K562 (cell line): Measurements from ENCODE around the gene MCTS1. TPM values are rescaled to one million over a fixed set of nuclear protein-coding genes. Genes with fewer than 3 reads are reported as not detected.

Experiments used
- EGR1 ChIP-seq: fragments of 450-650 bp; conservative IDR thresholded peaks from 2 replicates; pipeline ENCODE4 v1.6.1; 2017; ENCODE audit warnings: mild to moderate bottlenecking
- GABPB1 ChIP-seq: sonication (generic); formaldehyde crosslinking; IDR thresholded peaks from 2 replicates; pipeline ENCODE4 v1.8.0; 2022; ENCODE audit warnings: mild to moderate bottlenecking, missing genetic modification reagents
- KLF13 ChIP-seq: fragments of 450-650 bp; IDR thresholded peaks from 2 replicates; pipeline ENCODE4 v1.6.1; 2016; ENCODE audit warnings: missing genetic modification characterization, low read depth, mild to moderate bottlenecking, missing compliant biosample characterization, moderate library complexity, borderline replicate concordance
- LCOR ChIP-seq: sonication (generic); formaldehyde crosslinking; IDR thresholded peaks from 2 replicates; pipeline ENCODE4 v1.8.0; 2022; ENCODE audit warnings: mild to moderate bottlenecking, missing genetic modification reagents
- MITF ChIP-seq: IDR thresholded peaks from 2 replicates; pipeline ENCODE4 v1.6.1; 2014; ENCODE audit warnings: antibody characterized with exemption
- NR2C2 ChIP-seq, 2 experiments: fragments of 200-800 bp in 1 of 2; sonication (Bioruptor generic) in 1 of 2; sonication (generic) in 1 of 2; formaldehyde crosslinking in 1 of 2; IDR thresholded peaks; 2 replicates each; pipeline versions ENCODE4 v1.6.1 to v1.8.0; 2016 to 2022; ENCODE audit warnings: mild to moderate bottlenecking in 1 of 2, missing compliant biosample characterization in 1 of 2, missing genetic modification characterization in 1 of 2, missing genetic modification reagents in 1 of 2
- PHF8 ChIP-seq: fragments of 200-600 bp; sonication (generic); IDR thresholded peaks from 2 replicates; pipeline ENCODE4 v1.6.1; 2012; ENCODE audit warnings: mixed run types, mild to moderate bottlenecking, inconsistent platforms, low read length, moderate library complexity, borderline replicate concordance
- PML ChIP-seq: IDR thresholded peaks from 2 replicates; pipeline ENCODE4 v1.6.1; 2012; ENCODE audit warnings: low read length, inconsistent platforms
- POLR2A ChIP-seq: fragments of 450-650 bp; conservative IDR thresholded peaks from 2 replicates; pipeline ENCODE4 v1.6.1; 2016
- POLR2AphosphoS5 ChIP-seq: IDR thresholded peaks from 2 replicates; pipeline ENCODE4 v1.6.1; 2011; ENCODE audit warnings: mild to moderate bottlenecking, low read depth, low read length, moderate library complexity; ENCODE audit not compliant: control insufficient read depth, insufficient read depth
- POLR2H ChIP-seq: IDR thresholded peaks from 2 replicates; pipeline ENCODE4 v1.6.1; 2016; ENCODE audit warnings: missing genetic modification characterization, low read depth, mild to moderate bottlenecking, control low read depth, missing compliant biosample characterization, moderate library complexity
- RBM22 ChIP-seq: fragments of 200-400 bp; formaldehyde crosslinking; IDR thresholded peaks from 2 replicates; pipeline ENCODE4 v1.6.1; 2018; ENCODE audit warnings: low read length, low read depth; ENCODE audit not compliant: poor library complexity, severe bottlenecking
- SAFB2 ChIP-seq: fragments of 200-400 bp; formaldehyde crosslinking; IDR thresholded peaks from 2 replicates; pipeline ENCODE4 v1.6.1; 2018; ENCODE audit warnings: borderline replicate concordance, low read length, low read depth, moderate library complexity; ENCODE audit not compliant: severe bottlenecking
- SETDB1 ChIP-seq: IDR thresholded peaks from one replicate; pipeline ENCODE4 v1.6.1; 2012; ENCODE audit warnings: low read length, control low read depth, inconsistent platforms
- SP2 ChIP-seq: IDR thresholded peaks from 2 replicates; pipeline ENCODE4 v1.6.1; 2011; ENCODE audit warnings: mild to moderate bottlenecking, low read depth, low read length, moderate library complexity; ENCODE audit not compliant: poor library complexity, severe bottlenecking; ENCODE audit errors: extremely low read depth
- SRSF3 ChIP-seq: fragments of 200-400 bp; formaldehyde crosslinking; IDR thresholded peaks from 2 replicates; pipeline ENCODE4 v1.6.1; 2016; ENCODE audit warnings: mild to moderate bottlenecking, low read length, moderate library complexity; ENCODE audit not compliant: insufficient read depth
- TBP ChIP-seq: optimal IDR thresholded peaks from 2 replicates; pipeline ENCODE3; 2011; ENCODE audit warnings: low read depth, low read length, improper control_type of control experiment
- TCF7L2 ChIP-seq: fragments of 150-350 bp; IDR thresholded peaks from 2 replicates; pipeline ENCODE4 v1.6.1; 2016; ENCODE audit warnings: low read depth, mild to moderate bottlenecking, low read length, moderate library complexity
- TFAP4 ChIP-seq: sonication (generic); formaldehyde crosslinking; IDR thresholded peaks from 2 replicates; pipeline ENCODE4 v1.8.0; 2022; ENCODE audit warnings: missing genetic modification reagents, mild to moderate bottlenecking, moderate library complexity, borderline replicate concordance
- polyA plus RNA-seq, 8 experiments: library from polyadenylated mRNA; depleted of rRNA in 4 of 8; stranded (reverse) in 5 of 8; unstranded in 3 of 8; fragments of >200 nt; fragmentation: Nextera tagmentation in 2 of 8; fragmentation: Illumina TruSeq in 1 of 8; extraction: Ambion mirVana in 2 of 8; extraction: Trizol in 1 of 8; gene quantifications; 2 replicates each; pipeline versions ENCODE4 v1.2.1 to v1.2.3, GENCODE V29; 2011 to 2014; ENCODE audit warnings: inconsistent platforms in 1 of 8, missing spikeins in 1 of 8
- total RNA-seq, 7 experiments: library from RNA; depleted of rRNA in 6 of 7; stranded (reverse); fragments of >200 nt in 6 of 7; fragmentation: Illumina TruSeq in 2 of 7; extraction: Trizol in 2 of 7; gene quantifications; 2 replicates each; pipeline versions ENCODE4 v1.2.1 to v1.2.3, GENCODE V29; 2011 to 2021; ENCODE audit warnings: low replicate concordance in 1 of 7
- TF ChIP-seq, protein P1 (sequence below): fragments of 450-650 bp; IDR thresholded peaks from 2 replicates; pipeline ENCODE4 v1.6.1; 2016
- TF ChIP-seq, protein P2 (sequence below): conservative IDR thresholded peaks from 2 replicates; pipeline ENCODE4 v1.6.1; 2011; ENCODE audit warnings: low read depth, mild to moderate bottlenecking, low read length; ENCODE audit not compliant: control insufficient read depth

The MCTS1 gene
- total and polyA plus RNA-seq, 9 of the 15 experiments (the other 6 are each of a cell fraction or from before 2014, with no cell fraction given), result 65.3 to 300 (median 152) TPM

GRCh38 chrX:120560842-120561633 is 42.9 kb upstream of the MCTS1 start, which contains the start of gene CUL4B (continued):
- TF ChIP-seq, protein P1, sequence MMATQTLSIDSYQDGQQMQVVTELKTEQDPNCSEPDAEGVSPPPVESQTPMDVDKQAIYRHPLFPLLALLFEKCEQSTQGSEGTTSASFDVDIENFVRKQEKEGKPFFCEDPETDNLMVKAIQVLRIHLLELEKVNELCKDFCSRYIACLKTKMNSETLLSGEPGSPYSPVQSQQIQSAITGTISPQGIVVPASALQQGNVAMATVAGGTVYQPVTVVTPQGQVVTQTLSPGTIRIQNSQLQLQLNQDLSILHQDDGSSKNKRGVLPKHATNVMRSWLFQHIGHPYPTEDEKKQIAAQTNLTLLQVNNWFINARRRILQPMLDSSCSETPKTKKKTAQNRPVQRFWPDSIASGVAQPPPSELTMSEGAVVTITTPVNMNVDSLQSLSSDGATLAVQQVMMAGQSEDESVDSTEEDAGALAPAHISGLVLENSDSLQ, result peak; percentile 15; the same call in 1 of the 2 replicates
- TF ChIP-seq MITF (peak; percentile 82), SETDB1 (no peak), TFAP4 (CRISPR knock-in tag) (peak; percentile 49), SRSF3 (no peak), POLR2A (peak; percentile 81), POLR2H (tag) (peak; percentile 69), SAFB2 (no peak), PML (peak; percentile 60; the same call in 1 of the 2 replicates), TCF7L2 (peak; percentile 38; the same call in 1 of the 2 replicates), POLR2AphosphoS5 (peak; percentile 63), PHF8 (peak; percentile 78), TBP (peak; percentile 41), LCOR (peak; percentile 65), EGR1 (peak; percentile 92), RBM22 (peak; percentile 97), SP2 (no peak), KLF13 (tag) (0 out of 2 replicates have a peak, but pooled peaks have one; percentile 49), NR2C2 (CRISPR knock-in tag; IDR thresholded peaks at IDR 0.05) (no peak), NR2C2 (tag; IDR thresholded peaks at IDR 0.05) (peak; percentile 40; the same call in 1 of the 2 replicates), GABPB1 (peak; percentile 91)
- TF ChIP-seq, protein P2, sequence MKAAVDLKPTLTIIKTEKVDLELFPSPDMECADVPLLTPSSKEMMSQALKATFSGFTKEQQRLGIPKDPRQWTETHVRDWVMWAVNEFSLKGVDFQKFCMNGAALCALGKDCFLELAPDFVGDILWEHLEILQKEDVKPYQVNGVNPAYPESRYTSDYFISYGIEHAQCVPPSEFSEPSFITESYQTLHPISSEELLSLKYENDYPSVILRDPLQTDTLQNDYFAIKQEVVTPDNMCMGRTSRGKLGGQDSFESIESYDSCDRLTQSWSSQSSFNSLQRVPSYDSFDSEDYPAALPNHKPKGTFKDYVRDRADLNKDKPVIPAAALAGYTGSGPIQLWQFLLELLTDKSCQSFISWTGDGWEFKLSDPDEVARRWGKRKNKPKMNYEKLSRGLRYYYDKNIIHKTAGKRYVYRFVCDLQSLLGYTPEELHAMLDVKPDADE, result peak; percentile 77; the same call in 1 of the 2 replicates
